ENCODE data around the gene SGMS1. TPM values are rescaled to one million over a fixed set of nuclear protein-coding genes. Genes with fewer than 3 reads are reported as not detected.

SGMS1 gene
- total RNA-seq, 5 donors from 2014 or later (not counting 1 experiment from before 2014, with no cell fraction given), result 28.4 to 39.7 (median 32.6) TPM

DNA sequence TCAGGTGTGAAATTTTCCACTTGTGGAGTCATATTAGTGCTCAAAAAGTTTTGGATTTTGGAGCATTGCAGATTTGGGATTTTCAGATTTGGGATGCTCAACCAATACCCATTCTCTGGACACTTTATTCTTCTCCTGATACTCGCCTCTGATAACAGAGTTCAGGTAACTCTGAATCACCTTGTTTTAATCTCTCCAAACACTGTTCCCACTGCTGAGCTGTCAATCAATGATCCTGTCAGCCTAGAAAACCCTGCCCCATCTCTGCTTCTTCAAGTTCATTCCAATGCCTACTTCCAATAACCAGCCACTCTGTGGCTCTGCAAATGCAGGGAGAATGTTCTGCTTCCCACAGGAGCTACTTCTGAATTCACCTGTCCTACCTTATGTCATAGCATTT lies 21.8 kb downstream of the SGMS1 start:
- no peak overlapping the region for H3K4me3 ChIP-seq (ENCODE audit: control insufficient read depth in 1 of 2, extremely low read depth in 1 of 2, low read length in 1 of 2)
- peaks cover 12% of the 10 kb centered on the region for H3K36me3 Mint-ChIP-seq
- H3K9me3 ChIP-seq, result no peaks in the 10 kb centered on the region
- no peak overlapping the region for H3K4me3 Mint-ChIP-seq
- H3K4me1 ChIP-seq (ENCODE audit: control insufficient read depth in 1 of 2, extremely low read depth in 1 of 2, insufficient read depth in 2 of 2, low read length in 2 of 2), result peaks cover 16 to 24% of the 10 kb centered on the region in 2 experiments
- H3K27me3 Mint-ChIP-seq, result no peaks in the 10 kb centered on the region
- no peak overlapping the region for H3K27ac ChIP-seq (ENCODE audit: low read length)
- no peaks in the 10 kb centered on the region for H3K9me3 Mint-ChIP-seq
- H3K4me1 Mint-ChIP-seq, result peaks cover 70 to 84% (median 80%) of the 10 kb centered on the region in 3 donors
- no peaks in the 10 kb centered on the region for H3K36me3 ChIP-seq (ENCODE audit: control insufficient read depth in 2 of 2, extremely low read depth in 1 of 2, insufficient read depth in 1 of 2, low read length in 1 of 2)
- DNase-seq, result no peak
- WGBS (ENCODE audit: insufficient coverage), result 93% methylated on average over 1 of the region's 1 CpG
- ChIA-PET POLR2A (no interaction called here), CTCF (no interaction called here)
- no peaks in the 10 kb centered on the region for H3K27me3 ChIP-seq (replicated peaks in 1 of 2; ENCODE audit: control insufficient read depth in 2 of 2, extremely low read depth in 1 of 2, insufficient read depth in 2 of 2, low read length in 1 of 2)
- ATAC-seq (replicated peaks in 1 of 4), result no peak
- no peak overlapping the region for H3K27ac Mint-ChIP-seq

DNA sequence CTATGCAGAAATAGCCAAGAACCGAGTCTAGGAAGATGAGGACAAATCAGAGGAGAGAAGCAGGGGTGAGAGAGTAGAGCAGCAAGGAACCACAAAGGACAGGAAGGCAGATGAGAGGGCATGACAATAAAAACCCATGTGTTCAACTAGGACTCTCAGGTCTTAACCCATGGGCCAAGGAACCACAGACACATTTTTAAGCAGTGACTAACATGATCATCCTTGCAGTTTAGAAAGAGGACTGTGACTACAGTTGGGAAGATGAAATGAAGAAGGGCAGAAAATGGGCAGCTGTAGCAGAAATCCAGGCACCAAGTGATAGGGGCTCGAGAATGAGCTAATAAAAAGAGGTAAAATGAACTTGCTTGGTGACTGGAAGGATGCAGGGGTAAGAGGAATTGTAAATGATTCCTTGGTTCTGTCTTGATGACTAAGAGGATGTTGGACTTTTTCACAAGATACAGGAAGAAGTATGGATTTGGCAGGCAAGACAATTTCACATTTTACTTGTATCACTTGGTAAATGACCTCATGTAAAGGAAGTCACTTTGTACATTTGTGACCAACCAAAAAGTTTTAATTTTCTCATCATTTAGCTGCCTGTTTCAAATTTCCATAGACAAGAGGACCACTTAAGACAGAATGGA lies 22.8 kb downstream of the SGMS1 start:
- no peaks in the 10 kb centered on the region for H3K36me3 ChIP-seq (ENCODE audit: control insufficient read depth in 2 of 2, extremely low read depth in 1 of 2, insufficient read depth in 1 of 2, low read length in 1 of 2)
- H3K9me3 ChIP-seq, result no peaks in the 10 kb centered on the region
- POLR2A ChIA-PET, result interaction anchor here in 1 of 2 donors (0.6 kb wide), 1 partner anchor 518 kb away, joined by 5 read pairs; no protein-coding TSS in a partner anchor
- no peaks in the 10 kb centered on the region for H3K9me3 Mint-ChIP-seq
- no peak overlapping the region for H3K27ac Mint-ChIP-seq
- peaks cover 9% of the 10 kb centered on the region for H3K36me3 Mint-ChIP-seq
- no peak overlapping the region for H3K27ac ChIP-seq (ENCODE audit: low read length)
- no peak for ATAC-seq (replicated peaks in 1 of 4)
- peaks cover 68 to 82% (median 78%) of the 10 kb centered on the region in 3 donors for H3K4me1 Mint-ChIP-seq
- no peaks in the 10 kb centered on the region for H3K27me3 ChIP-seq (replicated peaks in 1 of 2; ENCODE audit: control insufficient read depth in 2 of 2, extremely low read depth in 1 of 2, insufficient read depth in 2 of 2, low read length in 1 of 2)
- no peak overlapping the region for H3K4me3 Mint-ChIP-seq
- peaks cover 16 to 24% of the 10 kb centered on the region in 2 experiments for H3K4me1 ChIP-seq (ENCODE audit: control insufficient read depth in 1 of 2, extremely low read depth in 1 of 2, insufficient read depth in 2 of 2, low read length in 2 of 2)
- no peak overlapping the region for H3K4me3 ChIP-seq (ENCODE audit: control insufficient read depth in 1 of 2, extremely low read depth in 1 of 2, low read length in 1 of 2)
- no peak for DNase-seq
- H3K27me3 Mint-ChIP-seq, result no peaks in the 10 kb centered on the region
- WGBS (ENCODE audit: insufficient coverage), result 59% methylated on average over 2 of the region's 2 CpGs
- CTCF ChIA-PET, result no interaction called here

DNA sequence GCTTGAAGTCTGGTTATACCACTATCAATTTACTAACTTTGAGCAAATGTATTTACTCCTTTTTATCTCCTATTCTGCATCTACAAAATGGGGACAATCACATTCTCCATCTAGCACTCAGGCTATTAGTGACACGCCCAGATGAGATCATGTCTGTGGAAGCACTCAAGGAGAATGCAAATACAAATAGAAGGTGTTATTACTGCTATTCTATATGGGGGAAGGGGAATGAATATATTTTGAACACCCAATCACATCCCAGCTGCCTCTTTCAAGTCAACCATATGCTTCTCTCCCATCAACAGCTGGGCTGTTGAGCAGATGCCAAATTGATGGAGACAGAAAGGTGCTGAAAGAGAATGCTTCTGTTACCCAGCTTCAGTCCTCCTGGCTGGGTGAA lies 23.5 kb downstream of the SGMS1 start:
- no peaks in the 10 kb centered on the region for H3K27me3 ChIP-seq (replicated peaks in 1 of 2; ENCODE audit: control insufficient read depth in 2 of 2, extremely low read depth in 1 of 2, insufficient read depth in 2 of 2, low read length in 1 of 2)
- Mint-ChIP-seq H3K27ac (no peak overlapping the region), H3K27me3 (no peaks in the 10 kb centered on the region), H3K4me1 (peaks cover 61 to 81% (median 72%) of the 10 kb centered on the region in 3 donors), H3K36me3 (peaks cover 7% of the 10 kb centered on the region), H3K9me3 (no peaks in the 10 kb centered on the region), H3K4me3 (no peak overlapping the region)
- ChIA-PET CTCF (no interaction called here), POLR2A (no interaction called here)
- no peak overlapping the region for H3K4me3 ChIP-seq (ENCODE audit: control insufficient read depth in 1 of 2, extremely low read depth in 1 of 2, low read length in 1 of 2)
- ATAC-seq (replicated peaks in 1 of 4) (no peak), DNase-seq (no peak)
- peaks cover 16 to 24% of the 10 kb centered on the region in 2 experiments for H3K4me1 ChIP-seq (ENCODE audit: control insufficient read depth in 1 of 2, extremely low read depth in 1 of 2, insufficient read depth in 2 of 2, low read length in 2 of 2)
- no peak overlapping the region for H3K27ac ChIP-seq (ENCODE audit: low read length)
- H3K9me3 ChIP-seq, result no peaks in the 10 kb centered on the region
- no CpG with 5 or more reads among the region's 1 CpG for WGBS (ENCODE audit: insufficient coverage)
- H3K36me3 ChIP-seq (ENCODE audit: control insufficient read depth in 2 of 2, extremely low read depth in 1 of 2, insufficient read depth in 1 of 2, low read length in 1 of 2), result no peaks in the 10 kb centered on the region

DNA sequence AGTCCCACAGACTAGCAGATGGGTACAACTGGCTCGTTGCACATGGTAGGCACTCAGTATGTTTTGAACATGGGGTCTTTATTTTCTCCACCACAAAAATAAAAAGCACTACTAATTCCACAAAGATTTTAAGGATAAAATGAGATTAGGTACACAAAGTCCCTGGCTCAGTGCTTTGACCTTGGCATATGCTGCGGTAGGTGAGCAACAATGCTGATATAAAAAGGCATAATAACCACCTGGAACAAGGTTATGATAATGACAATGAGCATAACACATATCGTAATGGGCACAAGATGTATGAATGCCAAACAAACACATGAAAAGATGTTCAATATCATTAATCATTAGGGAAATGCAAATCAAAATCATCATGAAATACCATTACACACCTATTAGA lies 26.9 kb downstream of the SGMS1 start:
- H3K27ac Mint-ChIP-seq, result no peak overlapping the region
- H3K36me3 ChIP-seq (ENCODE audit: control insufficient read depth in 2 of 2, extremely low read depth in 1 of 2, insufficient read depth in 1 of 2, low read length in 1 of 2), result no peaks in the 10 kb centered on the region
- H3K27ac ChIP-seq (ENCODE audit: low read length), result no peak overlapping the region
- CTCF ChIA-PET, result no interaction called here
- no peaks in the 10 kb centered on the region for H3K9me3 Mint-ChIP-seq
- H3K36me3 Mint-ChIP-seq, result peaks cover 7% of the 10 kb centered on the region
- DNase-seq, result no peak
- no peak overlapping the region for H3K4me3 Mint-ChIP-seq
- no peak for ATAC-seq (replicated peaks in 1 of 4)
- no peaks in the 10 kb centered on the region for H3K27me3 Mint-ChIP-seq
- H3K4me1 ChIP-seq (ENCODE audit: control insufficient read depth in 1 of 2, extremely low read depth in 1 of 2, insufficient read depth in 2 of 2, low read length in 2 of 2), result peaks cover 4 to 10% of the 10 kb centered on the region in 2 experiments
- no peaks in the 10 kb centered on the region for H3K27me3 ChIP-seq (replicated peaks in 1 of 2; ENCODE audit: control insufficient read depth in 2 of 2, extremely low read depth in 1 of 2, insufficient read depth in 2 of 2, low read length in 1 of 2)
- H3K4me3 ChIP-seq (ENCODE audit: control insufficient read depth in 1 of 2, extremely low read depth in 1 of 2, low read length in 1 of 2), result no peak overlapping the region
- WGBS (ENCODE audit: insufficient coverage), result 100% methylated on average over 2 of the region's 3 CpGs
- POLR2A ChIA-PET, result no interaction called here
- peaks cover 33 to 67% (median 56%) of the 10 kb centered on the region in 3 donors for H3K4me1 Mint-ChIP-seq
- H3K9me3 ChIP-seq, result no peaks in the 10 kb centered on the region

DNA sequence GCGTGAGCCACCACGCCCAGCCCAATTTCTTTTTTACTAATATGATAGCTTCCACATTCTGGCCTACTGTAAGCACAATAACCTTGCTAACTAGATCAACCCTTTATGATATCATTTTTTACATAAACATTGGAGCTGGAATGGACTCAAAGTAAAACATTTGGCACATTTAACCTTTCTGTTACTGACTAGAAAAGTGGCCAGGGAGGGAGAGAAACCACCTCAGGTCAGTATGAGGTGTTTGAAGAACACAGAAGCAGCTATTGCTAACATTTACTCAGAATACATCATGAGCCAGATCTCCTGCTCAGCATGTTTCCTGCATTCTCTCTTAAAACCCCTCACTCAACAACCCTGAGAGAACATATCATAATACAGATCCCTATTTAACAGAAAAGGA lies 27.3 kb downstream of the SGMS1 start:
- peaks cover 33 to 64% (median 53%) of the 10 kb centered on the region in 3 donors for H3K4me1 Mint-ChIP-seq
- ATAC-seq (replicated peaks in 1 of 4), result no peak
- H3K9me3 Mint-ChIP-seq, result no peaks in the 10 kb centered on the region
- DNase-seq, result no peak
- WGBS (ENCODE audit: insufficient coverage), result 100% methylated on average over 2 of the region's 2 CpGs
- CTCF ChIA-PET, result no interaction called here
- Histone ChIP-seq H3K27me3 (replicated peaks in 1 of 2; ENCODE audit: control insufficient read depth in 2 of 2, extremely low read depth in 1 of 2, insufficient read depth in 2 of 2, low read length in 1 of 2) (no peaks in the 10 kb centered on the region), H3K4me1 (ENCODE audit: control insufficient read depth in 1 of 2, extremely low read depth in 1 of 2, insufficient read depth in 2 of 2, low read length in 2 of 2) (peaks cover 4 to 7% of the 10 kb centered on the region in 2 experiments), H3K36me3 (ENCODE audit: control insufficient read depth in 2 of 2, extremely low read depth in 1 of 2, insufficient read depth in 1 of 2, low read length in 1 of 2) (no peaks in the 10 kb centered on the region), H3K4me3 (ENCODE audit: control insufficient read depth in 1 of 2, extremely low read depth in 1 of 2, low read length in 1 of 2) (no peak overlapping the region), H3K27ac (ENCODE audit: low read length) (no peak overlapping the region), H3K9me3 (no peaks in the 10 kb centered on the region)
- H3K27me3 Mint-ChIP-seq, result no peaks in the 10 kb centered on the region
- H3K4me3 Mint-ChIP-seq, result no peak overlapping the region
- no peak overlapping the region for H3K27ac Mint-ChIP-seq
- peaks cover 7% of the 10 kb centered on the region for H3K36me3 Mint-ChIP-seq
- POLR2A ChIA-PET, result interaction anchor here in 1 of 2 donors (0.5 kb wide), 1 partner anchor 12 kb away, joined by 8 read pairs; no protein-coding TSS in a partner anchor

DNA sequence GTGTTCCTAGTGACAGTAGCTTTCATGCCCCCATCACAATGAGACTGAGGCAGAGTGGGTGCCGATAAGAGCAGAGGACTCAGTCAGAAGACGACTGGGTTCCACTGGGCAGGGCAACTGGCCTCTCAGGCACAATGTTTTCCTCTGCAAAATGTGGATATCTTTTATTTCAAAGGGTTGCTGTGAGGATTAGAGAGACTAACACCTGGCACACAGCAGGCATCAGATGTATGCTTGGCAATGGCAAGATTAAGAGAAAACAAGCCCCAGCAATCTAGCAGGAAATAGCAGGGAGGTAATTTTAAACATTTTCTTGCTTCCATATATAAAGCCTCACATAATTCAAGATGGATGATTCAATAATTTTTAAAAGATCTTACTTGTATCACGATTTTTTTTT lies 28.0 kb downstream of the SGMS1 start:
- Histone ChIP-seq H3K27ac (ENCODE audit: low read length) (no peak overlapping the region), H3K9me3 (no peaks in the 10 kb centered on the region), H3K4me3 (ENCODE audit: control insufficient read depth in 1 of 2, extremely low read depth in 1 of 2, low read length in 1 of 2) (no peak overlapping the region), H3K36me3 (ENCODE audit: control insufficient read depth in 2 of 2, extremely low read depth in 1 of 2, insufficient read depth in 1 of 2, low read length in 1 of 2) (no peaks in the 10 kb centered on the region), H3K27me3 (replicated peaks in 1 of 2; ENCODE audit: control insufficient read depth in 2 of 2, extremely low read depth in 1 of 2, insufficient read depth in 2 of 2, low read length in 1 of 2) (no peaks in the 10 kb centered on the region), H3K4me1 (ENCODE audit: control insufficient read depth in 1 of 2, extremely low read depth in 1 of 2, insufficient read depth in 2 of 2, low read length in 2 of 2) (peaks cover under 1 to 2% of the 10 kb centered on the region in 2 experiments)
- Mint-ChIP-seq H3K9me3 (no peaks in the 10 kb centered on the region), H3K4me3 (no peak overlapping the region), H3K36me3 (peaks cover 7% of the 10 kb centered on the region), H3K27me3 (no peaks in the 10 kb centered on the region), H3K27ac (no peak overlapping the region), H3K4me1 (peaks cover 35 to 60% (median 50%) of the 10 kb centered on the region in 3 donors)
- WGBS (ENCODE audit: insufficient coverage), result 100% methylated on average over 2 of the region's 3 CpGs
- ChIA-PET CTCF (no interaction called here), POLR2A (interaction anchor here in 1 of 2 donors (0.5 kb wide), 1 partner anchor 11 kb away, joined by 8 read pairs; no protein-coding TSS in a partner anchor)
- no peak for DNase-seq
- ATAC-seq (replicated peaks in 1 of 4), result no peak
